Calu3 (cell line): ENCODE data around the gene ACSL3. TPM values are rescaled to one million over a fixed set of nuclear protein-coding genes. Genes with fewer than 3 reads are reported as not detected.
"Not testable (repeated sequence)": the region's sequence is repeated elsewhere in the genome, so short reads cannot be mapped to it uniquely, and the experiment has no call there.

Experiments
- BruUV-seq: library from RNA; stranded (reverse); fragments of 400-500 nt; replicated peaks from 2 replicates; lab custom pipeline; 2021; lab: Mats Ljungman, UMichigan
- CTCF ChIA-PET: fragments of 300-600 bp; sonication (Branson Sonifier 250); formaldehyde crosslinking; loops from one replicate; lab custom pipeline; 2022; ENCODE audit warnings: antibody characterized with exemption; lab: Charles Lee
- DNase-seq: peaks from one replicate; pipeline ENCODE4 v3.0.0; 2022
- H3K27ac Mint-ChIP-seq: one replicate; pipeline ENCODE4 v1.8.0; 2022; ENCODE audit warnings: mixed read lengths; ENCODE audit not compliant: unreplicated experiment
- H3K27me3 Mint-ChIP-seq: one replicate; pipeline ENCODE4 v1.8.0; 2022; ENCODE audit warnings: mixed read lengths; ENCODE audit not compliant: unreplicated experiment
- H3K36me3 Mint-ChIP-seq: one replicate; pipeline ENCODE4 v1.8.0; 2022; ENCODE audit warnings: mild to moderate bottlenecking, moderate library complexity, mixed read lengths; ENCODE audit not compliant: insufficient read depth, unreplicated experiment
- H3K4me1 Mint-ChIP-seq: one replicate; pipeline ENCODE4 v1.8.0; 2022; ENCODE audit warnings: mild to moderate bottlenecking, low read depth, mixed read lengths; ENCODE audit not compliant: unreplicated experiment
- H3K4me3 Mint-ChIP-seq: one replicate; pipeline ENCODE4 v1.8.0; 2022; ENCODE audit warnings: mild to moderate bottlenecking, low read depth, moderate library complexity, mixed read lengths; ENCODE audit not compliant: unreplicated experiment
- H3K9me3 Mint-ChIP-seq: one replicate; pipeline ENCODE4 v1.8.0; 2022; ENCODE audit warnings: low read depth, mixed read lengths; ENCODE audit not compliant: unreplicated experiment
- intact Hi-C: fragments of 100-400 bp; cut with micrococcal nuclease; formaldehyde crosslinking; loops from one replicate; pipeline ENCODE4 v1.10.0; 2022; ENCODE audit not compliant: unreplicated experiment
- total RNA-seq: library from RNA; stranded (reverse); gene quantifications from 2 replicates; pipeline ENCODE4 v1.2.3, GENCODE V29; 2022
- TF ChIP-seq, protein P1 (sequence below): fragments of 200-600 bp; IDR thresholded peaks from one replicate; pipeline ENCODE4 v1.8.0; 2022; ENCODE audit warnings: antibody characterized with exemption; ENCODE audit not compliant: unreplicated experiment

The ACSL3 gene
- total RNA-seq, 1 experiment from 2014 or later: 167 TPM

DNA sequence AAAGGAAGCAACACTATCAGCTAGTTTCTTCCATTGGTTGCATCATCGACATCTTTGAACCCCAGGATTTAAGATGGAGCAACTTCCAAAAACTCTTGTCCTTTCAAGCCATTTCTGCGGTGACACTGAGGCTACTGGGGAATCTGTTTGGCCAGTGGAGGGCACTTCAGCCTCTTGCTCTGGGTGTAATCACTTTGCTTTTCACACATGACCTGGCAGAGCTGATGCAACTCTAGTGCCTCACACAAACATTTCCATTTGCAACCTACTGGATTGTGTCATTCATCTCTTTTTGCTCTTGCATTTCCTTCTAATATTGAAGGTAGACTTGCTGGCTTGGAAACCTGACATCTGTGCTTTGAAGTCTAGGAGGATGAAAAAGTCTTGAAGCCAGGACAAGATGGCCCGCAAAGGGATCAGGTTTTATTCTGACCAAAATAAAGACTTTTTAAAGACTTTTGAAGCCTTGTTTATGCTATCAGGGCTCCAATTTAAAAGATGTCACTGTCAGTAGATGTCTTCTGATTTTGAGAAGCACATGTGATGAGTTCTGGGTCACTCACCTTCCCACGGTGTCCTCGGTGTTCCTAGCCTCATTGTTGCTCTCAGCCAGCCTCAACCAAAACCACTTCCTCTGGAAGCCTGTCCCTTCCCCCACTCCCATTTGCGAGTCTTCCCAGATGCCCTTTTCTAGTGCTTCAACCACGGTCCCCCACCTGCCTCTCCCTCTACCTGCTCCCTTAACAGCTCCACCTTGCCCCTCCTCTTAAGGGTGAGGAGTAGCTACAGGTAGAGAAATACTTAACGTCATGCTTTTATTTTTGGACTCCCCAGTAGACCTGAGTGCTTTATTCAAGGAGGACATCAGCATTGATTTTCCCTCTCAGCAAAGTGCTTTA is 121.4 kb downstream of the ACSL3 start:
- BruUV-seq: no TSS peak
- intact Hi-C loops: no loop called here
- peak overlapping the region; percentile 83 for H3K27ac Mint-ChIP-seq
- H3K4me1 Mint-ChIP-seq: peaks cover 40% of the 10 kb centered on the region
- DNase-seq: peak; percentile 55
- H3K36me3 Mint-ChIP-seq: no peaks in the 10 kb centered on the region
- CTCF ChIA-PET: interaction anchor here (0.9 to 1.5 kb wide), 2 partner anchors 10 to 119 kb away, joined by 3 to 6 read pairs; no protein-coding TSS in a partner anchor
- H3K27me3 Mint-ChIP-seq: no peaks in the 10 kb centered on the region
- no peak overlapping the region for H3K4me3 Mint-ChIP-seq
- TF ChIP-seq, protein P1, sequence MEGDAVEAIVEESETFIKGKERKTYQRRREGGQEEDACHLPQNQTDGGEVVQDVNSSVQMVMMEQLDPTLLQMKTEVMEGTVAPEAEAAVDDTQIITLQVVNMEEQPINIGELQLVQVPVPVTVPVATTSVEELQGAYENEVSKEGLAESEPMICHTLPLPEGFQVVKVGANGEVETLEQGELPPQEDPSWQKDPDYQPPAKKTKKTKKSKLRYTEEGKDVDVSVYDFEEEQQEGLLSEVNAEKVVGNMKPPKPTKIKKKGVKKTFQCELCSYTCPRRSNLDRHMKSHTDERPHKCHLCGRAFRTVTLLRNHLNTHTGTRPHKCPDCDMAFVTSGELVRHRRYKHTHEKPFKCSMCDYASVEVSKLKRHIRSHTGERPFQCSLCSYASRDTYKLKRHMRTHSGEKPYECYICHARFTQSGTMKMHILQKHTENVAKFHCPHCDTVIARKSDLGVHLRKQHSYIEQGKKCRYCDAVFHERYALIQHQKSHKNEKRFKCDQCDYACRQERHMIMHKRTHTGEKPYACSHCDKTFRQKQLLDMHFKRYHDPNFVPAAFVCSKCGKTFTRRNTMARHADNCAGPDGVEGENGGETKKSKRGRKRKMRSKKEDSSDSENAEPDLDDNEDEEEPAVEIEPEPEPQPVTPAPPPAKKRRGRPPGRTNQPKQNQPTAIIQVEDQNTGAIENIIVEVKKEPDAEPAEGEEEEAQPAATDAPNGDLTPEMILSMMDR: no peak
- H3K9me3 Mint-ChIP-seq: no peaks in the 10 kb centered on the region

GRCh38 chr2:222982909-222983265 is 122.1 kb downstream of the ACSL3 start:
- Mint-ChIP-seq H3K4me1 (peaks cover 33% of the 10 kb centered on the region), H3K9me3 (no peaks in the 10 kb centered on the region), H3K27ac (peak overlapping the region; percentile 83), H3K27me3 (no peaks in the 10 kb centered on the region), H3K36me3 (no peaks in the 10 kb centered on the region), H3K4me3 (no peak overlapping the region)
- no peak for DNase-seq
- CTCF ChIA-PET: no interaction called here
- TF ChIP-seq, protein P1: no peak
- no TSS peak for BruUV-seq
- intact Hi-C loops: no loop called here

DNA sequence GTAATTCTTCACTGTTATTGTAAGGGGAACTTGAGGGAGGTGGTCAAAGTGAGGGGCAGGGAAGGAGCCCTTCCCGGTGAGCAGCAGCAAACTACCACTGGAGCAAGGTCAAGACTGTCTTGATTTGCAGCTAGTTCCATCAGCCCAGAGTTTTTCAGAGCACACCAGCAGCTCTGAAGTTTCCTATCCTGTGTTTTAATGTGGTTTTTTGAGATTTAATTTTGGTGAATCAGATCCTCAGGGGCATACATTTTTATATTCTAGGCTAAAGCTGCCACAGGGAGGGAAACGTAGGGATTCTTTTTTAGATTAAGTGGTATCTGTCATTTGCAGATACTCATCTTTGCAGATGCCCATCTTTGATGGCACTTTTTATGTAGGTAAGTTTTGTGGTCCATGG is 124.1 kb downstream of the ACSL3 start:
- H3K9me3 Mint-ChIP-seq: peaks cover 5% of the 10 kb centered on the region
- no TSS peak for BruUV-seq
- H3K27me3 Mint-ChIP-seq: no peaks in the 10 kb centered on the region
- no peak for DNase-seq
- TF ChIP-seq, protein P1: no peak
- H3K36me3 Mint-ChIP-seq: no peaks in the 10 kb centered on the region
- peaks cover 15% of the 10 kb centered on the region for H3K4me1 Mint-ChIP-seq
- H3K4me3 Mint-ChIP-seq: no peak overlapping the region
- intact Hi-C loops: no loop called here
- CTCF ChIA-PET: no interaction called here
- no peak overlapping the region for H3K27ac Mint-ChIP-seq

DNA sequence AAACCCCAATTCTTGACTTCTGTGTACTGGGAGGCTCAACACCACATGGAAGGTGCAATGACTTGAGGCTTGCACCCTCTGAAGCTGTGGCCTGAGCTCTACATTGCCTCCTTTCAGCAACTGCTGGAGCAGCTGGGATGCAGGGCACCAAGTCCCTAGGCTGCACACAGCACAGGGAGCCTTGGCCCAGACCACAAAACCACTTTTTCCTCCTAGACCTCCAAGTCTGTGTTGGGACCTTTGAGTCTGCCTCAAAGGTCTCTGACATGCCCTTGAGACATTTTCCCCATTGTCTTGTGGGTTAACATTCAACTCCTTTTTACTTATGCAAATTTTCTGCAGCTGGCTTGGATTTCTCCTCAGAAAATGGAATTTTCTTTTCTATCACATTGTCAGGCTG is 128.6 kb downstream of the ACSL3 start:
- Mint-ChIP-seq H3K27me3 (no peaks in the 10 kb centered on the region), H3K27ac (no peak overlapping the region), H3K4me1 (no peaks in the 10 kb centered on the region), H3K36me3 (no peaks in the 10 kb centered on the region), H3K4me3 (no peak overlapping the region), H3K9me3 (peaks cover 7% of the 10 kb centered on the region)
- intact Hi-C loops: no loop called here
- CTCF ChIA-PET: no interaction called here
- no peak for DNase-seq
- no TSS peak for BruUV-seq
- TF ChIP-seq, protein P1: no peak

DNA sequence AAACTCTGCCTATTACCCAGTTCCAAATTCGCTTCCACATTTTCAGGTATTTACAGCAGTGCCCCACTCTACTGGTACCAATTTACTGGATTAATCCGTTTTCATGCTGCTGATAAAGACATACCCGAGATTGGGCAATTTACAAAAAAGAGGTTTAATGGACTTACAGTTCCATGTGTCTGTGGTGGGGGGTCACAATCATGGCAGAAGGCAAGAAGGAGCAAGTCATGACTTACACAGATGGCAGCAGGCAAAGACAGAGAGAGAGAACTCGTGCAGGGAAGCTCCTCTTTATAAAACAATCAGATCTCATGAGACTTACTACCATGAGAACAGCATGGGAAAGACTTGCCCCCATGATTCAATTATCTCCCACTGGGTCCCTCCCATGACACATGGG is 129.4 kb downstream of the ACSL3 start:
- intact Hi-C loops, H3K27ac Mint-ChIP-seq, H3K4me3 Mint-ChIP-seq, H3K9me3 Mint-ChIP-seq, H3K27me3 Mint-ChIP-seq, BruUV-seq, DNase-seq, H3K4me1 Mint-ChIP-seq, CTCF ChIA-PET, H3K36me3 Mint-ChIP-seq: not testable (repeated sequence)
